ENCODE measurements around the gene ALK.

DNA sequence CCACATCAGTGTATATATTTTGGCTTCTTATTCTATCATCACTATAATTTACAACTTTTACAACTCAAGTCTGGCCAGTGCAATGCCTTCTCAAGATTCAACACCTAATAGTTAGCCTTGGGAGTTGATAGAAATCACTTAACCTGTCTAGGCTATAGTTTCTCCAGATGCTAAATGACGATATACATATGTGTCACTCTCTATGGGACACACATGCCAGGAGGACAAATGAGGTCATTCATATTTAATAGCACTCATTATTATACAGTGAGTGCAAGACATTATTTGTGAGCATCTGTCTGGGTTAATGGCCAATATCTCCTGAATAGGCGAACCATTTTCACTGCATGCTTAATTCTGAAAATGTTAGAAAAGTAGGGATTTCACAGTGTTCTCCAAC, 89.8 kb downstream of the ALK start:
- no peak for TF ChIP-seq POLR2A (IDR thresholded peaks at IDR 0.05; ENCODE audit: low read length)
- TF ChIP-seq GATA1 (IDR thresholded peaks at IDR 0.05; ENCODE audit: low read depth, low read length), result no peak
